ENCODE results near the gene SFXN4.

- TF ChIP-seq CTCF (IDR thresholded peaks at IDR 0.05): peak; percentile 82 to 90 (median 84)
- no peak for TF ChIP-seq POLR2A (IDR thresholded peaks at IDR 0.05)
- TF ChIP-seq POLR2AphosphoS5 (IDR thresholded peaks at IDR 0.05): peak; percentile 26
- TF ChIP-seq EP300 (IDR thresholded peaks at IDR 0.05): no peak
Measured at GRCh38 chr10:119209035-119209735, 43.7 kb upstream of the SFXN4 start.

Measured in gastroesophageal sphincter (tissue), 3 donors.